GM21515 (cell line): ENCODE measurements around the gene RNF152.

Experiments used
- ATAC-seq: cut with Tn5 transposase; IDR thresholded peaks from one replicate; pipeline ENCODE4 v1.9.1; 2021; ENCODE audit not compliant: unreplicated experiment

Gene RNF152, protein sequence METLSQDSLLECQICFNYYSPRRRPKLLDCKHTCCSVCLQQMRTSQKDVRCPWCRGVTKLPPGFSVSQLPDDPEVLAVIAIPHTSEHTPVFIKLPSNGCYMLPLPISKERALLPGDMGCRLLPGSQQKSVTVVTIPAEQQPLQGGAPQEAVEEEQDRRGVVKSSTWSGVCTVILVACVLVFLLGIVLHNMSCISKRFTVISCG

DNA sequence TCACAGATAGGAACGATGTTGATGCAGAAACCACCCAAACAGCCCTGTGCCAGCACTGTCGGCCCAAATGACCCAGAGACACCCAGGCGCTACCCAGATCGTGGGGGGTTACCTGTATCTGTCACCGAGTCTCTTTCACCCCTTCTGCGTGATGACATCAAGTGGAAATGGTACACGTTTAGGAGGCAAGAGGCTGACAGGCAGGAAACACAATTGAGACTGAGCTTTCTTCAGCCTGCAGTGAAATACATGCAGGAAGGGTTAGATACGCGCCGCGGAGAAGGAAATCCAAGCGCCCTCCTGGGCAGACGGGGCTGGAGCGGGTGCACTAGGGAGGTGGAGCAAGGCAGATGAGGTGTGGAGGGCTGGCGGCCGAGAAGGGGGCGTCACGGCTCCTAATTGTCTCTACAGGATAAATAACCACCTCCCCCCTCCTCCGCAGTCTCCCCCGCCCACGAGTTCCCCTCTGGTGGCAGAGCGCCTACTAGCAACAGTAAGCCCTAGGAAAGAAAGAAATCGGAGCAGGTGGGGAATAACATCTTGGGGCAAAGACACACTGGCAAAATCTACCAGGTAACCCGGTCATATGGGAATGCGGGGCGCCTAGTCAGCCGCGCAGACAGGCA lies at the start of gene RNF152:
RNF152 (minus strand) TSS at position 325 of the 626 bp plus-strand sequence. CDS start 76,544 bp downstream, outside the sequence.
- no peak for ATAC-seq

DNA sequence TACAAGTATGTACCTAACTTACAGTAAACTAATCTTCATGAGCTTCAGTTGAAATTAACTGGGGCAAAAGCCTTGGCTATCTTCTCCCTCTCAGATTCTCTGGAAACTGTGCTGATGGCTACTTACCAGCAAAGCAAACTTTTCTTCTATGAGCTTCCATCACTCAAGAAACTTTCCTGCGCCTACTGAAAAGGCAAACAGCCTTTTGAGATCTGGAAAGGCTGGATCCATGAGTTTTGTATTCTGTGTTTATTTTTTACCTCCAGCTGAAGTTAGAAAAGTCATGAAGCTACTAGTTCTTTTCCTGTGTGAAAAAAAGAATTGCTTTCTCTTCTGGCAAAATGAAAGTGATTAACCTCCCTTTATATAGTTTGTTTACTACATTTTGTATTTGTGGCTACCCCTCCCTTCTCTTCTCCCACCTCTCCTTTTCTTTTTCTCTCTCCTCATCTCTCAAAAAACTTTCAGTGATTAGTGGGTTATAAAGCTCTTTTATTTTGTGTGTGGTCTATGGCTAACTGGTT lies 49.2 kb upstream of the RNF152 start:
- ATAC-seq = no peak

DNA sequence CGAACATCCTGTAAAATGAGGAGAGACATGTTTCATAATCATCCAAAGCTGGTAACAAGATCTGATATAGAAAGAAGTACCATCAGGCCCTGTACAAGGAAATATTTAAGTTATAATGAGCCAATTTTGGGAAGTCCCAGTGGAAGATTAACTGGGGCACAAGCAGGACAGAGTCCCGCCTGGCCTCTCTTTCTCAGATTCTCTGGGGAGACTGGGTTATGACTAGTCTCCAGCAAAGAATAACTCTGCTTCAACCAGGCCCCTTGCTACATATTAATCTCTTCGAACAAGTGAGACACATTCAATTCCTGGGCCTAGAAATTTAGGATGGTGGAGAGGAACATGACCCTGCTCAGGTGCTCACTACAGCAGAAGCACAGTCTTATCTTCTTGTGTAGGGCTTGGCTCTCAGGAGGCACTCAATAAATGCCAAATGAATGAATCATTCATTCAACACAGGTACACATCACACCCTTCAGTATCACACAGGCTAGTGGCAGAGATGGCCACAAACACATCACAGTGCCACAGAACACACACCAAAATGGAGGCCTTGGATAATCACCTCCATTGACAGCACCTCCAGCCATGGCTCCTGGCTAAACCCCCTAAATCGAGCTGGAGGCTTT lies 46.4 kb upstream of the RNF152 start:
- ATAC-seq = no peak

DNA sequence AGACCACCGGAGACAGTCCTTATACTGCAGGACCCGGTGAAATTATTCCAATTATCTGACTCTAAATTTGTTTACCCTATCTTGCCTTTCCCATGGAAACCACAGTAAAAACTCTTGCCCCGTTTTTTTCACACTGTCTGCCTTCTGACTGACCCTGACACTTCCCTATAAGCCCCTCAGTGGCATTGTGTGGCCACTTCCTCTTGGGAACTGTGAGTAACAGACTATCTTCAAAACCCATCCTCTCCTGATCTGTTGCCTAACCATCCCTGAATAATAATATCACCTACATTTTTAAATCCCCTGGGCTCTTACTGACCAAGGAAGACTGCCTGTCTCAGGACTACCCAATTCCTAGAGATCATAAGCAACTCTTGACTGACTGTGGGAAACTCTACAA lies 42.6 kb upstream of the RNF152 start:
- no peak for ATAC-seq

DNA sequence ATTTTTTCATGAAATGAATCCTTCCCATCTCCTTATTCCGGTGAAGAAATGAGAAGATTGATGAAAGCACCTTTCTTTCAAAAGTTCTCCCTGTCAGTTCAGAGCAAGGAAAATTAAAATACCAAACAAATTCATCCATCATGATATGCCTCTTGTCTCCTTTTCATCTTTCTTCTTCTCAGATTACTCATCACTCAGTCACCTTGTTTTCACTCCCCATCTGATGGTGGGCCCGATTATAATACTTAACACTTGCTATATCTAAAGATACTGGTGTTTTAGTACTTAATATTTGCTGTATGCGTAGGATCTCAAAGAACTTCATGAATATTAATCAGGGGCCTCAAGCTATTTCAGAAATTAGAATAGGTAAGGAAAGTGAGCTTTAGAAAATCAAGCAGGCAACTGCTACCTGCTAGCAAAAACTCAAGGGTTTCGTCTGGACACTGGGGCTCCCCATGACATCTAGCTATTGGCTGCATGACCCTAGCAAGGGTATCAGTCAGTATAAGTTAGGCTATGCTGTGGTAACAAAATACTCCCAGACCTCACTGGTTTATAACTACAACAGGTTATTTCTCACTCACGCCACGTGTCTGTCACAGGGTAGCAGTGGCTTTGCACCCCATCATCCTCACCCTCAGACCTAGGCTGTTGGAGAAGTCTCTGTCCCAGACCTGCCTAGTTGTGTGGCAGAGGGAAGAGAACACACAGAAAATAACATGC lies 39.0 kb upstream of the RNF152 start:
- no peak for ATAC-seq

DNA sequence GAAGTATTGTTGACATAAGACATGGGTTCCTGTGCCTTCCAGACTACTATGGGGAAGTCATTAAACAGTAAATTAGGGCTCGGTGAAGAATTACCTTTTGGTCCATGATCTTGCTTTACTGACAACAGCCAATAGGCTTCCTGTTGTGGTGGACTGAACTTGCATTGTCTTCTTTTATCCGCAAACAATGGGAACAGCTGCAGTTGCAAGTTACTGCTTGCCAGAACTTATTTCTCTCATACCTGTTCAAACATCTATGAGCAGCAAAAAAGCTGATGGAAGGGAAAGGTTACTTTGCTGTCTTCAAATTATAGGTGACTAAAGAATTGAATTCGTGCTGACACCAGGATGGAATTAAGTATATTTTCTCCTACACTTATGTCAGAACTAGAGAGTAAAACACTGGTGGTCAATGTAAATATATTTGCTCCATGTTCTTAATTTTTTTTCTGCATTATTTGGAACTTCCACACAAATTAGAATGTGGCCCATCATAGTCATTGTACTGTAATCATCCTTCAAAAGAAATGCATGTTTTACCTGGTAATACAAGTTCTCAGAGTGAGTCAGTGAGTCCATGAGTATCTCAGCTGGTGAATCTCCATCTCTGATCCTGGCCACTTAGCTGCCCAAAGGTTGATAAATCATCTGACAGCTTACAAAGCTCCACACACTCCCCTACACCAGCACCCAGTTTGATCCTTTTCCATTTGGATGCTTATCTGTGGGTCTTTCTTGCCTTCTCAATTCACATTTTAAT lies 37.3 kb upstream of the RNF152 start:
- ATAC-seq = no peak

DNA sequence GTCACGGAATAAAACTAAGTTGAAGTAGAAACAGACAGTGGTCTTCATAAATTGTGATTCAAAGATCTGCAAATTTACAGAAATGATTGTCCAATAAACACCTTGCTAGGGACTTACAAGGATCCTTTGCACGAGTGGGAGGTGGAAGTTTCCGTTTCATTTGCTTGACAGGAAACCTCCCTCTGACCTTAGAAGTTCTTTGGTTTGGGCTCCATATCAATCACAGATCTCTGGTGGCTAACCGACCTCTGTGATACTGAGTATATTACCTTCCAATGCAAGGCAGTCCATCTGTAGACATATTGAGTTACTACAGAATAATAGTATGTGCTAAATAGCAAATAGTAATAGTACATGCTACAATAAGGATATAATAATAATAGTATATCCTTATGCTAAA lies 33.7 kb upstream of the RNF152 start:
- no peak for ATAC-seq

DNA sequence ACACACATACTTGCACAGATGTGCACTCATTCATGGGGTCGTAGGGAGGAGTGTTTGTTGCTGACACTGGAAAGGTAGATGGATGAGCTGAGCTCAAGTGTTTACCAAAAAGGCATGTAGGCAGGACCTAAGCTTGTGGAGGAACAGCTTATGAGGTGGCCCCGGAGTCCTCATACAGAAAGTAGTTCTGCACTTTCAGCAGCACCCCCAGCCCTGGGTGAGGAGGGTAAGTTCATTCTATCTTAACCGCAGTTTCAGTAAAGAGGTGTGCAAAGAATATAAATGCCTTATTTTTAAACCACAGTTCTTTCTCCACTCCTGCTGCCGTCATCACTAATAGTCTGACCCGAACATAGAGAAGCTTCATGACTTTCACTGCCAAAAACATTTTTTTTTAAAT lies 31.7 kb upstream of the RNF152 start:
- ATAC-seq = no peak

DNA sequence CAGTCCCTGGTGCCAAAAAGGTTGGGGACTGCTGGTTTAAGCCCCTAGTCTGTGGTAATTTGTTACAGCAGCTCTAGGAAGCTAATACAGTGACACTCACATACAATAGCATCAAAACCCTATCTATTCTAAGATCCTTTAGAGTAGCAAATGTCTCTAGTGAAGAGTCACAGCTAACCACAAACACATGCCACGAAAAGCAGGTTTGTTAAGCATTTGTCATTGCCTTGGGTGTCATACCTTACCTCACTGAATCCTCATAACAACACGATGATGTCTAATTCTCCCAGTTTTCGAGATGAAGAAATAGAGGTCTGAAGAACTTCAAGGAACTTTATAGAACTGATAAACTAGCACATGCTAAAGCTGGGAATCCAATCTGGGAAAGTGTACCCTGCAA lies 29.6 kb upstream of the RNF152 start:
- ATAC-seq = no peak

DNA sequence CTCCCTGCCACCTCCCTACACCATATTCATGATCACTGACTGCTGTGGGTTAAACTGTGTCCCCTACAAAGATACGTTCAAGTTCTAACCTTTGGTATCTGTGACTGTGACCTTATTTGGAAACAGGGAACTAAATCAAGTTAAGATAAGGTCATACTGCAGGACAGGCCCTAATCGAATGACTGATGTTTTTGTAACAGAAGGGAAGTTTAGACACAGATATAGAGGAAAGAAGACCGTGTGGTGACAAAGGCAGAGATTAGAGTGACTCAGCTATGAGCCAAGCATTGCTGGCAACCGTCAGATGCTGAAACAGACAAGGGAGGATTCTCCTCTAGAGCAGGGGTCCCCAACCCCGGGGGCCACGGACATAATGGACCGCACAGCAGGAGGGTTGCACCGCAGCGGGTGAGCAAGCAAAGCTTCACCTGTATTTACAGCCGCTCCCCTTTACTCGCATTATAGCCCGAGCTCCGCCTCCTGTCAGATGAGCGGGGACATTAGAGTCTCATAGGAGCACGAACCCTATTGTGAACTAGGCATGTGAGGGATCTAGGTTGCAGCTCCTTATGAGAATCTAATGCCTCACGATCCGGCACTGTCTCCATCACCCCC lies 28.9 kb upstream of the RNF152 start:
- no peak for ATAC-seq

DNA sequence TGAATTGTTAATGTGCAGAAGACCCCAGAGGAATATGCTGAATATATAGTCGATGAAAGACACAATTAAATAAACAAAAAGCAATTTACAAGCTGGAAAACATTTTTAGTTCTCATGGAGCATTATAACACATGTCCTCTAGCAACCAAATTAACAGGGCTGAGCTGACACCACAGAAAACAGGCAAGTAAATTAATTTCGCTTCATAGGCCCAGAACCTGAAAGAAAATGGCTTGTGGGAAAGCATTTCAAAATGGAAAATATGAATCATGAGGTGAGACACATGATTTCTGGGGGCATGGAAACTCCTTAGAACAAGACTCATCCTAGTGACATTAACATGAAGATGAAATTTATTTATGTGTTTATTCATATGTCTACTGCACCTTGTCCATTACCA lies 25.0 kb upstream of the RNF152 start:
- no peak for ATAC-seq

DNA sequence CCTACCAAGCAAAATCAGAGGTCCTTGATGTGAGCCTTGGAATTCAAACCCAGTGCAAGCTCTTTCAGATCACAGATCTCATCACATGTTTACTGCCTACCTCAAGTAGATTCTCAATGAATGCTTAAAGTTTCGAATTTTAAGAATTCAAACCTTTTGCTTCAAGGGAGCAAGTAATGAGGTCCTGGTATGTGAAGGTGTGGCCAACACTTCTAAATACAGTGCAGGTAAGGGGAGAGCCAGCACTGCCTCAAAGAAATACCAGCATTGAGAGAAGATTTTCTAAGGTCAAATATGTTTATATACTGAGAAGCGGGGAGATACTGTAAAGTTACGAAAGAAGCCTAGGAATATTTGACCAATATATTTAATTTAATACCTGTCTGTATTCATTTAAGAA lies 19.7 kb upstream of the RNF152 start:
- no peak for ATAC-seq

DNA sequence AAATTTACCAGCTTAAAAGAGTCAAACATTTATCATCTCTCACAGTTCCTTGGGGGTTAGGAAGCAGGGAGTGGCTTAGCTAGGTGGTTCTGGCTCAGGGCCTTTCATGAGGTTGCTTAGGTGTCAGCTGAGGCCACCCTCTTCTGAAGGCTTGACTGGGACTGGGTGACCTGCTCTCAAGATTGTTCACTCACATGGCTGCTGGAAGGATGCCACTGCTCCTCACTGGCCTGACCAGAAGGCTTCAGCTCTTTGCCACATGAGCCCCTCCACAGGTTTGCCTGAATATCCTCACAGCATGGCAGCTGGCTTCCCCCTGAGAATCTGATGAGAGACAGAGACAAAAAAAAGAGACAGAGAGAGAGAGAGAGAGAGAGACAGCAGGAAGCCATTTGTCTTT lies 17.3 kb upstream of the RNF152 start:
- no peak for ATAC-seq

DNA sequence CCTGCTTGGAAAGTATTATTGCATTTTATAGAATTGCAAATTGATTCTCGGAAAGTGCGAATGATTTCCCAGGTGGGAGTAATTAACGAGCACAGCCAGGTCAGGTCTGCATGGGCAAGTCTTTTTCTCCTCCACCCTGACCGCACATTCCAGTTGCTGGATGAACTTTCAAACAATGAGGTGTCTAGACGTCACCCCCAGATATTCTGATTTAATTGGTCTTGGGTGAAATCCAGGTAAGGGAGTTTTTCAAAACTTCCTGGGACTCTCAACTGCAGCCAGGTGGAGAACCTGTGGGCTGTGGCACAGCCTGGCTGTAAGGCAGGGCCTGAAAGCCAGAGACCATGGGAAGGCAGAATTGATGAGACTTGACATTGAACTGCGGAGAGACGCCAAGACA lies 15.9 kb upstream of the RNF152 start:
- ATAC-seq = no peak

DNA sequence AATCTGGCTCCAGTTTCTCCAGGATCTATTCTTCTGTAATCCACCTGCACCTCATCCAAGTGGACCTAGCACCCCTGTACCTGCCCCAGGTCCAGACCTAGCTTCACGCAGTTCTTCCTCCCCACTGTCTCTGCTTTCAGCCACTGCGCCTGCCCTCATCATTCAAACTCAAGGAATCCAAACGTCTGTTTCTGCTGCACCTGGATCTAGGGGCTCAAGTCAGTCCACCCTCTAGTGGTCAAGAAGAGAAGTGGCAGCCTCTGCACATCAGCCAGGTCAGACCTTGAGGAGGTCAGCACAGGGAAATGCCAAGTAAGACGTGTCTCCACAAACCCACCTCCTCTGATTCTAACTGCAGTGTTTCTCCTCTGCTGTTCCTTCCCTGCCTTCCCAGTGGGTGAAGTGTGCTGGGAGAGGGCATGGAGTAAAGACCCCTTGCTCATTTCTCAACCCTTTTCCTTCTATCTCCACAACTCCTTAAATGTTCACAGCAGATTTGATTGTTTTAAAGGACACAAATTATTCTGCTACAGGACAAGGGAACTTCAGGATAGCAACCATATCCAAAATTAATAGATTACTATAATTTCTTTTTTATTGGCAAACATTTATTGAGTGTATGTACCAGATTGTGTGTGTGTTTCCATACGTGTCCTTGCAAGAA lies 8.6 kb upstream of the RNF152 start:
- peak; percentile 98 for ATAC-seq

DNA sequence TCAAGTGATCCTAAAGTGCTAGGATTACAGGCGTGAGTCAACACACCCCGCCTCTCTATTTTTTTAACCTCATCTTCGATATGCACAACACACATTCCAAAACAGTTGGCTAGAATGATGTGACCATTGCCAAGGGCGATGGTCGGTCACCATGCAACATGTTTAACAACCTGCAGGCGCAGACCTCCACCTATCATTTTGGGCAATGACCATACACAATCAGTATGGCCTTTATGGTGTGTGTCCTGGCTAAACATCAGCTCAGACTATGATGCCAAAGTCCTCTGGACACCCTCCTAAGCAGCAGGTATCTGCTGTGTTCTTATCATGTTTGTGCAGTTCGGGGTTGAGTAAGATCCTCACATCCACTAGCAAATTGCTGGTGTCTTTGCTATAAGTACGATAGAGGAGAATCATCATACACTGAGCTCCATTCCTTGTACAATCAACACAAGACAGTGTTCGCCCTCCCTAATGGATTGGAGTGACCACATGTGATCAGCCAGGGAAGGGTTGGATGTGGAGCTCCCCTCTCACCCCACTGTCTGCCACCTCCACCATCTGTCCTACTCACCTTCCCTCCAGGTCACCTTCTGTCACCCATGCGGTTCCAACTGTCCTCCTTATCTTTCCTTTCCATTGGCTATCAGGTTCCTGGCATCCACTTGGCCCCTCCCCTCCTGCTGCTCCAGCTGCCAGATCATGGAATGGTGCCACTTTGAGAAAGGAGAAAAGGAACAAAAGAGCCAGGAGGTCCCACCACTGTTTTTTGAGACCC lies 7.9 kb upstream of the RNF152 start:
- no peak for ATAC-seq

DNA sequence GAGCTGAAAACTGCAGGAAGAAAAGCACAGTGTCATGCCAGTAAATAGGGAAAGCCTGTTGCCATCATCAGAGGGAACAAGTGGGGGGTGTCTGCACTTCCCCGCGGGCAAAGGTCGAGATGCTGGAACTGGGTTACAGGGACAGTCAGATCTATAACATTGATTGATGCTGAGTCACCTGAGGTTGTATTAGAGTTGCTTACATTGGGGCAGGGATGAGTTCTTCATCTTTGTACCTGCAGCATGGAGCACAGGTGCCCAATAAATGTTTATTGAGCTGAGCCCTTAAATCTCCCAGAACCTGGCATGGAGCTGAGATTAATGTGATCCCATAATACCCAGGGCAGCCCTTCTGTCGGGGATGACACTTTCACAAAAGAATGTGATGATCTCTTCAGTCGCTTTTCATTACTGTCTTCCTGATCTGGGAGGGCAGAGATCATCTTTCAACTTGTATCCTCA lies 5.9 kb upstream of the RNF152 start:
- no peak for ATAC-seq

DNA sequence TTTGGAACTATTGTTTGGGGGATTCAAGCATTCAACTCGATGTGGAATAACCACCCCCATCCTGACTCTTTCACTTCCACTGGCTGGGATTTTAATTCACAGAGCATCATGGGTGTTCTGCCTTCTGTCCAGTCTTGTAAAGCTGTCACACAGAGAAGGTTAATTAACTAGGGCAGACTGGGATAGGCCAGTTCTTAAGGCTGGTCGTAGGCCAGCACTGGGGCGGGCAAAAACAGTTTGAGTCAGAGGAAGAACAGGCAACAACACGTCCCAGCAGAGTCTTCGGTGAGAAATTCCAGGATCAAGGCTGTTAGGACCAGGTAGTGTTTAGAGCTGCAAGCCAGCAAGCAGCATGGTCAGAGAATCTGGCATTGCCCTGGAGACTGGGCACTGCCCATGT lies 4.0 kb upstream of the RNF152 start:
- no peak for ATAC-seq

DNA sequence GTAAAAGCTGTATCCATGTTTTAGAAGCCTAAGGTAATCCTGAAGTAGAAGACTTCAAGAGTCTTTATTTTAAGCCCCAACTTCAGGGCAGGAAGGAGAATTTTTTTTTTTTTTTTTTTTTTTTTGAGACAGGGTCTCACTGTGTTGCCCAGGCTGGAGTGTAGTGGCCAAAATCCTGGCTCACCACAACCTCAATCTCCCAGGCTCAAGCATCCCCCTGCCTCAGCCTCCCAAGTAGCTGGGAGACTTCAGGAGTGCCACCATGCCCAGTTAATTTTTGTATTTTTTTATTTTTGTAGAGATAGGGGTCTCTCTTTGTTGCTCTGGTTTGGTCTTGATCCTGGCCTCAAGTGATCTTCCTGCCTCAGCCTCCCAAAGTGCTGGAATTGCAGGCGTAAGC lies 3.3 kb upstream of the RNF152 start:
- no peak for ATAC-seq
